Stomach (tissue), 4 donors: ENCODE data around the gene CDK5R2.

Source experiments
- CTCF ChIP-seq, 7 experiments: fragments of 450-650 bp in 4 of 7; fragments of 200-600 bp in 3 of 7; sonication (generic) in 3 of 7; IDR thresholded peaks; one replicate each; pipeline ENCODE4 v1.5.1; 2016 to 2019; ENCODE audit warnings: antibody characterized with exemption in 7 of 7, control low read depth in 2 of 7, mild to moderate bottlenecking in 1 of 7
- POLR2A ChIP-seq, 4 donors: fragments of 450-650 bp; IDR thresholded peaks; one replicate each; pipeline ENCODE4 v1.6.1; 2016; ENCODE audit warnings: antibody characterized with exemption in 4 of 4, control low read depth in 2 of 4, mild to moderate bottlenecking in 1 of 4, moderate library complexity in 1 of 4
- POLR2AphosphoS5 ChIP-seq, 3 donors: sonication (generic); formaldehyde crosslinking; IDR thresholded peaks; one replicate each; pipeline ENCODE4 v1.6.1; 2016; ENCODE audit warnings: antibody characterized with exemption in 3 of 3

DNA sequence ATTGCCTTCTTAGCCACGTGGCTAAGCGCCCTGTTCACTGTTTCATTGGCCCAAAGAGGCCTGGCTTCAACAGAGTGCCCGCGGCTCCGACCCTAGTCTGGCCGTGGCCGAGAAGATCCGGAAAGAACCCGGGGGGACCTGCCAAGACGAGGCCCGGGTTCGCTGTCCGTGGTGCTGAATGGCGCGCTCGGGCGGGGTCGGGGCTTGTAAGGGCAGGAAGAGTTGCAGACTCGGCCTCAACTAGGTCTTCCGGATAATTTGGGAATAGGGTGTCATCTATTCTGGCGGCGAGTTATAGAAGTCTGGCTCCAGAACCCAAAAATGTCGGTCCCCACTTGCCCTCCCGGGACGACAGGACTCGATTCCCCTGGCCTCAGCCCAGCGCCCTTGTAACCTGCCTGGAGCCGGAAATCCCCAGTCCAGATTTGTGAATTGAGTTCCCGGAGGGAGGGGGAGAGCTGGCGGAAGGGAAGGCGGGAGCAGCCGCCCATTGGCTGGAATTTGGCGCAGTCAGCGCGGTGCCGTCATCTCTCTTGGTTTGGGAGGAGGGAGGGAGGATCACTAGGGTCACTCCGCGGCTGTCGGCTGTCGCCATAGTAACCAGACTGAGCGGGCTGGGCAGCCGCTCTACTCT, 3.5 kb downstream of the CDK5R2 start:
- no peak for TF ChIP-seq CTCF (IDR thresholded peaks at IDR 0.05)
- TF ChIP-seq POLR2AphosphoS5 (IDR thresholded peaks at IDR 0.05) = peak in 1 of 3 donors; percentile 17
- no peak for TF ChIP-seq POLR2A (IDR thresholded peaks at IDR 0.05)
